NCI-H2081 treated with DMSO at 0.1 percent for 48 hours (cell line): ENCODE results near the gene CRLF1.

ENCODE experiments used
- DNase-seq: peaks from one replicate; lab custom pipeline; 2025; lab: John Stamatoyannopoulos, UW

Gene CRLF1

DNA sequence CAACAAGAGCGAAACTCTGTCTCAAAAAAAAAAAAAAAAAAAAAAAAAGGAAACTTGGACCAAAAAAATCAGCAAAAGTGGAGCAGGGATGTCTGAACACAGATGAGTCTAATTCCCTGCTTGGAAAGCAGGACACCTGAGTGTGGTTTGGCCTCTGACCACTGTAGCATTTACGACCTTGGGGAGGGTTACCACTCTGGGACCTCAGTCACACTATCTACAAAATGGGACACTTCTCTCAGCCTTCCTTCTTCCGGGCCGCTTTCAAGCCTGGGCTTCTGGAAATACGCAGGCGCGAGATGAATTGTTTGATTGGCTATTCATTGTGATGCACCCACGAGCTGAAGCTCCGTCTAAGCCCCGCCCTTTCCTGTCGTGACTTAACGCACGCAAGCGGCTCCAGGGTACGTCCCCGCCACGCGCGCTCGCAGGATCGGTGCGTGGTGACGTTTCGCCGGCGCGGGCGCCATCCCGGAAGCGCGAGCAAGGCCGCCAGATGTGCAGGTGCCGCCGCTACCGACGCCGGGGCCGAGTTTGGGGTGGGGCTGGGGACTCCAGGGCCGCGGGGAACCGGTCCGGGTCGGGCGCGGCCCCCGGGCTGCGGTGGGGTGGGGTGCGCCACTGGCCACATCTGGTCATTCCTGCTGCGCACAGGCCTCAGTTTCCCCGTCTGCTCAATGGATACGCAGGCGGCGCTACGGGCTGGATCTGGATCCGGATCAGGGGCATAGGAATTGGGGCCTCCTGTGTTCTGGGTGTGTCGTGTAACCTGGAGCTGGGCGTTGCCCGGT is 49.0 kb downstream of the CRLF1 start, which contains the start of gene KXD1:
KXD1 (plus strand) TSS at position 460 of the 791 bp plus-strand sequence. CDS start 4,187 bp downstream, outside the sequence.
- DNase-seq: peak; percentile 88

- DNase-seq: no peak
Observed at GRCh38 chr19:18551631-18552030, 55.0 kb downstream of the CRLF1 start.

DNA sequence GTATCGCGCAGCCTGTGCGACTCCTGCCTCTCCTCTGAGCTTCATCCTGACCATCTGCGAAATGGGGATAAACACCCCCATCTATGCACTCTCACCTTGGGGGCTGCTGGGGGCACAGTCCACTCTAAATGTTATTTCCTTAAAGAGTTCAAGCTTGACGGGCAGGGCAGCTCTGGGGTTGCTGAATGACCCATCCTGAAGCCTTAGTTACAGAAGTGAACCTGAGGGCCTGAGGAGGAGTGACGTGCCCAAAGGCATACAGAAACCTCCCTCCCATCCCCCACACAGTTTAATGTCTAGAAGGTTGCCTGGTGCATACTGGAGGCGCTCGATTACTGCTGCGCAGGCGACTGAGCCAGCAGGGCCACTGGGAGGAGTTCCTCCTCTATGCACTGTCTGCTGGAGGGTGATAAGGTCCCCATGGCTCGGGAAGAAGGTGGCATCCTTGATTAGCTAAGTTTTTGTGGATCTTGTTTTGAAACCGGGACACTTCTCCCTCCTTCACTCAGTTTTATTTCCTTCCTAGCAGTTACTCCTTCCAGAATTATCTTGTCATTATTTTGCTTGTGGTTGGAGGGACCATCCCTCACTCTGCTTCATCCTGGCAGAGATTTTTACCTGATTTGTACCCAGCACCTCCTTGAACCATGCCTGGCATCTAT is 62.7 kb downstream of the CRLF1 start:
- no peak for DNase-seq
